HEK293 (cell line): ENCODE results near the gene PELI3.

Experiments
- CTCF ChIP-seq: fragments of 450-650 bp; formaldehyde crosslinking; IDR thresholded peaks from 2 replicates; pipeline ENCODE4 v1.5.1; 2016; ENCODE audit warnings: missing biosample characterization, missing genetic modification characterization
- PRDM10 ChIP-seq: fragments of 450-650 bp; formaldehyde crosslinking; IDR thresholded peaks from 2 replicates; pipeline ENCODE4 v1.5.1; 2016; ENCODE audit warnings: missing biosample characterization, missing genetic modification characterization
- SP2 ChIP-seq: fragments of 450-650 bp; formaldehyde crosslinking; IDR thresholded peaks from 2 replicates; pipeline ENCODE4 v1.5.1; 2016; ENCODE audit warnings: missing biosample characterization, missing genetic modification characterization
- ZBTB1 ChIP-seq: fragments of 450-650 bp; formaldehyde crosslinking; IDR thresholded peaks from 2 replicates; pipeline ENCODE4 v1.5.1; 2016; ENCODE audit warnings: missing biosample characterization, missing genetic modification characterization
- ZBTB49 ChIP-seq: fragments of 450-650 bp; formaldehyde crosslinking; IDR thresholded peaks from 2 replicates; pipeline ENCODE4 v1.5.1; 2016; ENCODE audit warnings: missing biosample characterization, missing genetic modification characterization, low read depth
- ZNF274 ChIP-seq, 2 experiments: fragments of 200-500 bp in 1 of 2; fragments of 450-650 bp in 1 of 2; sonication (Bioruptor generic) in 1 of 2; formaldehyde crosslinking in 1 of 2; IDR thresholded peaks; 2 replicates each; pipeline versions ENCODE4 v1.5.1 to v1.6.1; 2014 to 2016; ENCODE audit warnings: borderline replicate concordance in 1 of 2, inconsistent platforms in 1 of 2, low read length in 1 of 2, missing biosample characterization in 1 of 2, missing genetic modification characterization in 1 of 2
- ZNF350 ChIP-seq: fragments of 450-650 bp; formaldehyde crosslinking; IDR thresholded peaks from 2 replicates; pipeline ENCODE4 v1.5.0; 2017; ENCODE audit warnings: missing biosample characterization, mild to moderate bottlenecking, missing genetic modification characterization
- ZNF423 ChIP-seq: fragments of 450-650 bp; formaldehyde crosslinking; IDR thresholded peaks from 2 replicates; pipeline ENCODE4 v1.5.1; 2016; ENCODE audit warnings: missing biosample characterization, missing genetic modification characterization
- ZNF629 ChIP-seq: fragments of 450-650 bp; formaldehyde crosslinking; IDR thresholded peaks from 2 replicates; pipeline ENCODE4 v1.5.1; 2017; ENCODE audit warnings: missing biosample characterization, missing genetic modification characterization
- ZNF747 ChIP-seq: fragments of 450-650 bp; formaldehyde crosslinking; IDR thresholded peaks from 2 replicates; pipeline ENCODE4 v1.5.1; 2016; ENCODE audit warnings: missing biosample characterization, missing genetic modification characterization
- ZNF777 ChIP-seq: fragments of 450-650 bp; formaldehyde crosslinking; IDR thresholded peaks from 2 replicates; pipeline ENCODE4 v1.5.1; 2017; ENCODE audit warnings: missing biosample characterization, missing genetic modification characterization, borderline replicate concordance
- ZNF792 ChIP-seq: fragments of 450-650 bp; formaldehyde crosslinking; IDR thresholded peaks from 2 replicates; pipeline ENCODE4 v1.5.1; 2016; ENCODE audit warnings: missing biosample characterization, missing genetic modification characterization

- no peak for TF ChIP-seq ZNF792 (tag by site-specific recombination)
- TF ChIP-seq CTCF (tag by site-specific recombination): no peak
- no peak for TF ChIP-seq ZNF423
- no peak for TF ChIP-seq ZNF629 (tag by site-specific recombination)
- TF ChIP-seq ZNF747: no peak
- no peak for TF ChIP-seq ZNF777 (tag by site-specific recombination)
- no peak for TF ChIP-seq ZNF350 (tag by site-specific recombination)
- no peak for TF ChIP-seq SP2
- TF ChIP-seq ZNF274 (IDR thresholded peaks at IDR 0.05; ENCODE audit: low read length): no peak
- no peak for TF ChIP-seq ZNF274 (tag by site-specific recombination; IDR thresholded peaks at IDR 0.05; ENCODE audit: borderline replicate concordance)
- TF ChIP-seq ZBTB1 (tag by site-specific recombination): no peak
- no peak for TF ChIP-seq PRDM10
- TF ChIP-seq ZBTB49 (tag by site-specific recombination): no peak
Measured at GRCh38 chr11:66464916-66465315, 1.8 kb upstream of the PELI3 start.
